ENCODE measurements around the gene SPAG7.

Gene SPAG7

DNA sequence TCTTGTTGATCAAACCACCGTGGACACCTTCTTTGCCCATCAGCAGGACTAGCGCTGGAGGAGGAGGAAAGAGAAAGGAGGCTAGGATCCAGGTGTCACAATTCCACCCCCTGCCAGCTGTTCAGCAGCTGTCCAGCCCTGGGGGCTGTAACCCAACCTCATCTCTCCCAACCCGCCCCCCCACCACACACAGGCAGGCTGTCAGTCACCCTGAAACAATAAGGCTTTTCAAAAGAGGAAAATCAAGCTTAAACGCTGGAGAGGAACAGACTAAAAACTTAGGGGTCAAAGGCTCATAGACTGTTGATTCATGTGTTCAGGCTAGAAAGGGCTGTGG lies 21.7 kb downstream of the SPAG7 start:
- peak overlapping the region; percentile 13 for H3K27ac ChIP-seq
- TF ChIP-seq, protein P1, sequence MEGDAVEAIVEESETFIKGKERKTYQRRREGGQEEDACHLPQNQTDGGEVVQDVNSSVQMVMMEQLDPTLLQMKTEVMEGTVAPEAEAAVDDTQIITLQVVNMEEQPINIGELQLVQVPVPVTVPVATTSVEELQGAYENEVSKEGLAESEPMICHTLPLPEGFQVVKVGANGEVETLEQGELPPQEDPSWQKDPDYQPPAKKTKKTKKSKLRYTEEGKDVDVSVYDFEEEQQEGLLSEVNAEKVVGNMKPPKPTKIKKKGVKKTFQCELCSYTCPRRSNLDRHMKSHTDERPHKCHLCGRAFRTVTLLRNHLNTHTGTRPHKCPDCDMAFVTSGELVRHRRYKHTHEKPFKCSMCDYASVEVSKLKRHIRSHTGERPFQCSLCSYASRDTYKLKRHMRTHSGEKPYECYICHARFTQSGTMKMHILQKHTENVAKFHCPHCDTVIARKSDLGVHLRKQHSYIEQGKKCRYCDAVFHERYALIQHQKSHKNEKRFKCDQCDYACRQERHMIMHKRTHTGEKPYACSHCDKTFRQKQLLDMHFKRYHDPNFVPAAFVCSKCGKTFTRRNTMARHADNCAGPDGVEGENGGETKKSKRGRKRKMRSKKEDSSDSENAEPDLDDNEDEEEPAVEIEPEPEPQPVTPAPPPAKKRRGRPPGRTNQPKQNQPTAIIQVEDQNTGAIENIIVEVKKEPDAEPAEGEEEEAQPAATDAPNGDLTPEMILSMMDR (conservative IDR thresholded peaks at IDR 0.05) = no peak
- TF ChIP-seq ZFX (IDR thresholded peaks at IDR 0.05) = no peak

- peak overlapping the region; percentile 13 for H3K27ac ChIP-seq
- TF ChIP-seq, protein P1 (conservative IDR thresholded peaks at IDR 0.05) = no peak
- TF ChIP-seq ZFX (IDR thresholded peaks at IDR 0.05) = no peak
Measured at GRCh38 chr17:4945176-4945943, 22.3 kb downstream of the SPAG7 start.

DNA sequence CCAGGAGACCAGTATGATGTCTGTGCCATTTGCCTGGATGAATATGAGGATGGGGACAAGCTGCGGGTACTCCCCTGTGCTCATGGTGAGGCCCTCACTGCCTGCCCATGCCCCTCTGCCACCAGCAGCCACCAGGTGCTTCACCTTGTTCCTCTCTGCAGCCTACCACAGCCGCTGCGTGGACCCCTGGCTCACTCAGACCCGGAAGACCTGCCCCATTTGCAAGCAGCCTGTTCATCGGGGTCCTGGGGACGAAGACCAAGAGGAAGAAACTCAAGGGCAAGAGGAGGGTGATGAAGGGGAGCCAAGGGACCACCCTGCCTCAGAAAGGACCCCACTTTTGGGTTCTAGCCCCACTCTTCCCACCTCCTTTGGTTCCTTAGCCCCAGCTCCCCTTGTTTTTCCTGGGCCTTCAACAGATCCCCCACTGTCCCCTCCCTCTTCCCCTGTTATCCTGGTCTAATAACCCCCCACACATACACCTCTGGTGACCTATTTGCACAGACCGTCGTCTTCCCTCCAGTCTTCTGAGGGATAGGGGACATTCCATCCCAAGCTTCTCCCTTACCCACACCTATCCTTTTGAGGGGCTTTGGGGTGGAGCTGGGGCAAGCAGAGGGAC lies 23.0 kb downstream of the SPAG7 start:
- no peak overlapping the region; the same call in 1 of the 2 replicates for H3K27ac ChIP-seq
- TF ChIP-seq, protein P1 (conservative IDR thresholded peaks at IDR 0.05) = no peak
- no peak for TF ChIP-seq ZFX (IDR thresholded peaks at IDR 0.05)

DNA sequence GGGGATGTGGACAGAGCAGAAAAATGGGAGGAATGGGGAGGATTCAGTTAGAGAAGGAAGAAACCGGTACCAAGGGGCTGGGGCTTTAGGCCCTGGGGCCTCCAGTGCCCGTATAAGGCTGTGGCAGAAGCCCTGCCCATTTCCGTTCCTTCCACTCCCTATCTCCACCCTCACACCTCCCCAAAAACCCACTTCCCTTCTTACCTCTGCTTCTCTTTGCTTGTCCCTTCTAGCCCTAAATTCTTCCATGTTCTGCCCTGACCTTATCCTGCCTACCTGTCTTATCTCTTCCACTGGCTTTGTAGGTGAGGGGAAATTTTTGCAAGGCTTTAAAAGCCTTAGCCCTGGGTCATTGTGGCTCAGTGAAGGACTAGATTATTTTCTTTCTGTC lies 23.5 kb downstream of the SPAG7 start:
- H3K27ac ChIP-seq = no peak overlapping the region

GRCh38 chr17:4942760-4943508 lies 24.7 kb downstream of the SPAG7 start:
- TF ChIP-seq, protein P1 (conservative IDR thresholded peaks at IDR 0.05) = no peak
- TF ChIP-seq ZFX (IDR thresholded peaks at IDR 0.05) = no peak
- no peak overlapping the region for H3K27ac ChIP-seq

More for the DNA sequence above, 23.5 kb downstream of the SPAG7 start:
- TF ChIP-seq ZFX (IDR thresholded peaks at IDR 0.05) = no peak
- TF ChIP-seq, protein P1 (conservative IDR thresholded peaks at IDR 0.05) = no peak

GRCh38 chr17:4941319-4941610 lies 26.4 kb downstream of the SPAG7 start:
- peak overlapping the region; percentile 97 for H3K27ac ChIP-seq
- TF ChIP-seq ZFX (IDR thresholded peaks at IDR 0.05) = no peak
- TF ChIP-seq, protein P1 (conservative IDR thresholded peaks at IDR 0.05) = no peak
